HEK293 (cell line): ENCODE measurements around the gene SPOUT1.

Source experiments
- EGR2 ChIP-seq: fragments of 450-650 bp; formaldehyde crosslinking; IDR thresholded peaks from 2 replicates; pipeline ENCODE4 v1.5.1; 2016; ENCODE audit warnings: low read depth, missing biosample characterization, missing genetic modification characterization
- GFI1B ChIP-seq: fragments of 450-650 bp; formaldehyde crosslinking; IDR thresholded peaks from 2 replicates; pipeline ENCODE4 v1.5.1; 2016; ENCODE audit warnings: missing biosample characterization, missing genetic modification characterization
- HOXA7 ChIP-seq: sonication (generic); formaldehyde crosslinking; IDR thresholded peaks from 2 replicates; pipeline ENCODE4 v1.8.1; 2022; ENCODE audit warnings: missing genetic modification reagents, borderline replicate concordance
- KLF9 ChIP-seq: fragments of 450-650 bp; formaldehyde crosslinking; IDR thresholded peaks from 2 replicates; pipeline ENCODE4 v1.5.1; 2016; ENCODE audit warnings: missing biosample characterization, missing genetic modification characterization, low read depth
- MEIS1 ChIP-seq: sonication (generic); formaldehyde crosslinking; IDR thresholded peaks from 2 replicates; pipeline ENCODE4 v1.8.1; 2022; ENCODE audit warnings: missing genetic modification reagents, mild to moderate bottlenecking, borderline replicate concordance
- OVOL3 ChIP-seq: fragments of 450-650 bp; formaldehyde crosslinking; IDR thresholded peaks from 2 replicates; pipeline ENCODE4 v1.5.1; 2016; ENCODE audit warnings: missing biosample characterization, missing genetic modification characterization
- PBX3 ChIP-seq: sonication (generic); formaldehyde crosslinking; IDR thresholded peaks from 2 replicates; pipeline ENCODE4 v1.8.1; 2022; ENCODE audit warnings: mild to moderate bottlenecking, moderate library complexity, missing genetic modification reagents
- SCRT1 ChIP-seq: fragments of 450-650 bp; formaldehyde crosslinking; IDR thresholded peaks from 2 replicates; pipeline ENCODE4 v1.5.1; 2016; ENCODE audit warnings: missing biosample characterization, missing genetic modification characterization, borderline replicate concordance
- SP3 ChIP-seq: fragments of 450-650 bp; formaldehyde crosslinking; IDR thresholded peaks from 2 replicates; pipeline ENCODE4 v1.5.1; 2016; ENCODE audit warnings: missing biosample characterization, missing genetic modification characterization
- SP7 ChIP-seq: fragments of 450-650 bp; formaldehyde crosslinking; IDR thresholded peaks from 2 replicates; pipeline ENCODE4 v1.5.1; 2016; ENCODE audit warnings: missing biosample characterization, missing genetic modification characterization
- WT1 ChIP-seq: fragments of 450-650 bp; formaldehyde crosslinking; IDR thresholded peaks from 2 replicates; pipeline ENCODE4 v1.5.1; 2016; ENCODE audit warnings: missing biosample characterization, missing genetic modification characterization
- ZBTB21 ChIP-seq: fragments of 450-650 bp; formaldehyde crosslinking; IDR thresholded peaks from 2 replicates; pipeline ENCODE4 v1.5.1; 2017; ENCODE audit warnings: missing biosample characterization, missing genetic modification characterization
- ZIC2 ChIP-seq: fragments of 450-650 bp; formaldehyde crosslinking; IDR thresholded peaks from 2 replicates; pipeline ENCODE4 v1.5.1; 2016; ENCODE audit warnings: missing biosample characterization, missing genetic modification characterization
- ZNF148 ChIP-seq: fragments of 450-650 bp; formaldehyde crosslinking; IDR thresholded peaks from 2 replicates; pipeline ENCODE4 v1.5.0; 2017; ENCODE audit warnings: missing biosample characterization, missing genetic modification characterization, borderline replicate concordance
- ZNF274 ChIP-seq, 2 experiments: fragments of 200-500 bp in 1 of 2; fragments of 450-650 bp in 1 of 2; sonication (Bioruptor generic) in 1 of 2; formaldehyde crosslinking in 1 of 2; IDR thresholded peaks; 2 replicates each; pipeline versions ENCODE4 v1.5.1 to v1.6.1; 2014 to 2016; ENCODE audit warnings: borderline replicate concordance in 1 of 2, inconsistent platforms in 1 of 2, low read length in 1 of 2, missing biosample characterization in 1 of 2, missing genetic modification characterization in 1 of 2
- ZNF560 ChIP-seq: fragments of 450-650 bp; formaldehyde crosslinking; IDR thresholded peaks from 2 replicates; pipeline ENCODE4 v1.5.1; 2017; ENCODE audit warnings: missing biosample characterization, missing genetic modification characterization, borderline replicate concordance
- ZNF623 ChIP-seq: fragments of 450-650 bp; formaldehyde crosslinking; IDR thresholded peaks from 2 replicates; pipeline ENCODE4 v1.5.1; 2016; ENCODE audit warnings: missing biosample characterization, missing genetic modification characterization
- ZNF664 ChIP-seq: fragments of 450-650 bp; formaldehyde crosslinking; IDR thresholded peaks from 2 replicates; pipeline ENCODE4 v1.5.1; 2016; ENCODE audit warnings: missing biosample characterization, missing genetic modification characterization
- ZNF677 ChIP-seq: fragments of 450-650 bp; IDR thresholded peaks from 2 replicates; pipeline ENCODE4 v1.5.0; 2018; ENCODE audit warnings: missing biosample characterization, mild to moderate bottlenecking, missing genetic modification characterization, moderate library complexity
- ZNF704 ChIP-seq: fragments of 450-650 bp; formaldehyde crosslinking; IDR thresholded peaks from 2 replicates; pipeline ENCODE4 v1.5.1; 2016; ENCODE audit warnings: missing biosample characterization, missing genetic modification characterization
- ZNF777 ChIP-seq: fragments of 450-650 bp; formaldehyde crosslinking; IDR thresholded peaks from 2 replicates; pipeline ENCODE4 v1.5.1; 2017; ENCODE audit warnings: missing biosample characterization, missing genetic modification characterization, borderline replicate concordance
- ZNF837 ChIP-seq: fragments of 450-650 bp; formaldehyde crosslinking; IDR thresholded peaks from 2 replicates; pipeline ENCODE4 v1.5.1; 2016; ENCODE audit warnings: missing biosample characterization, missing genetic modification characterization
- TF ChIP-seq, protein P1 (sequence below): fragments of 450-650 bp; formaldehyde crosslinking; IDR thresholded peaks from 2 replicates; pipeline ENCODE4 v1.5.1; 2017; ENCODE audit warnings: missing biosample characterization, missing genetic modification characterization
- TF ChIP-seq, protein P2 (sequence below): fragments of 450-650 bp; formaldehyde crosslinking; IDR thresholded peaks from 2 replicates; pipeline ENCODE4 v1.5.1; 2016; ENCODE audit warnings: missing biosample characterization, missing genetic modification characterization
- TF ChIP-seq, protein P3 (sequence below): fragments of 450-650 bp; formaldehyde crosslinking; IDR thresholded peaks from 2 replicates; pipeline ENCODE4 v1.5.1; 2016; ENCODE audit warnings: missing biosample characterization, missing genetic modification characterization
- TF ChIP-seq, protein P4 (sequence below): fragments of 450-650 bp; formaldehyde crosslinking; IDR thresholded peaks from 2 replicates; pipeline ENCODE4 v1.5.1; 2016; ENCODE audit warnings: missing biosample characterization, missing genetic modification characterization

The SPOUT1 gene

DNA sequence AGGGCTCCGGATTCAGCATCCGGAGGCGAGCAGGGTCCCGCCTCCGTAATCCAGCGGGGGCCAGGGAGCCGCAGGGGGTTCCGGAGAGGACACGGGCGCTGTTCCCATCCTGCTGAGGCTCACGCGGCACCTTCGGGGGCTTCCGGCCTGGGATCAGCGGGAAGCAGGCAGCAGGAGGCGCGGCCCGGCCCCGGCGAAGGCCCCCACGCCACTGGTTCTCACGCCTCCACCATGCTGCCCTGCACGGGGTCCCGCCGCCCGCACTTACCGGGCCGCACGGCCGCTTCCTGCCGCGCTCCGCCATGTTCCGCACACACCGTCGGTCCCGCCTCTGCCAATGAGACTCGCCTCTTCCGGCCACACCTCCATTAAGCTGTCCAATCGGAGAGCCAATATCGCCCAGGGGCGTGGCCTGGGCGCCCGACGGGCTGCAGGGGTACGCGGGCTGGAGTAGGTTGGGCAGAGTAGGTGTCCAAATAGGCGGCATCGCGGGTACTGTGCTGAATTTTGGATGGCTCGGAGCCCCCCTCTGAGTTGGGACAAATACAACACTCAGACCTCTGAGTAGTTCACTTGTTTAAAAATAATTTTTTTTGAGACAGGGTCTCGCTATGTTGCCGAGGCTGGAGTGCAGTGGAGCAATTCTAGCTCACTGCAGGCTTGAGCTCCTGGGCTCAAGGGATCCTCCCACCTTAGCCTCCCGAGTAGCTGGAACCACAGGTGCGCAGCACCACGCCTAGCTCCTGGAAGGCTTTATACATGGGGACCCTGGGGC lies at the start of gene SPOUT1 (continued):
- TF ChIP-seq, protein P1, sequence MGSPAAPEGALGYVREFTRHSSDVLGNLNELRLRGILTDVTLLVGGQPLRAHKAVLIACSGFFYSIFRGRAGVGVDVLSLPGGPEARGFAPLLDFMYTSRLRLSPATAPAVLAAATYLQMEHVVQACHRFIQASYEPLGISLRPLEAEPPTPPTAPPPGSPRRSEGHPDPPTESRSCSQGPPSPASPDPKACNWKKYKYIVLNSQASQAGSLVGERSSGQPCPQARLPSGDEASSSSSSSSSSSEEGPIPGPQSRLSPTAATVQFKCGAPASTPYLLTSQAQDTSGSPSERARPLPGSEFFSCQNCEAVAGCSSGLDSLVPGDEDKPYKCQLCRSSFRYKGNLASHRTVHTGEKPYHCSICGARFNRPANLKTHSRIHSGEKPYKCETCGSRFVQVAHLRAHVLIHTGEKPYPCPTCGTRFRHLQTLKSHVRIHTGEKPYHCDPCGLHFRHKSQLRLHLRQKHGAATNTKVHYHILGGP (tag by site-specific recombination) = no peak
- TF ChIP-seq SP7 (tag by site-specific recombination) = peak; percentile 65
- TF ChIP-seq ZNF777 = no peak
- no peak for TF ChIP-seq ZNF623 (tag by site-specific recombination)
- no peak for TF ChIP-seq ZBTB21 (tag by site-specific recombination)
- no peak for TF ChIP-seq GFI1B (tag by site-specific recombination)
- no peak for TF ChIP-seq ZNF560 (tag by site-specific recombination)
- no peak for TF ChIP-seq ZNF837
- TF ChIP-seq WT1 = no peak; the same call in 1 of the 2 replicates
- no peak for TF ChIP-seq ZNF148 (tag by site-specific recombination)
- TF ChIP-seq, protein P2, sequence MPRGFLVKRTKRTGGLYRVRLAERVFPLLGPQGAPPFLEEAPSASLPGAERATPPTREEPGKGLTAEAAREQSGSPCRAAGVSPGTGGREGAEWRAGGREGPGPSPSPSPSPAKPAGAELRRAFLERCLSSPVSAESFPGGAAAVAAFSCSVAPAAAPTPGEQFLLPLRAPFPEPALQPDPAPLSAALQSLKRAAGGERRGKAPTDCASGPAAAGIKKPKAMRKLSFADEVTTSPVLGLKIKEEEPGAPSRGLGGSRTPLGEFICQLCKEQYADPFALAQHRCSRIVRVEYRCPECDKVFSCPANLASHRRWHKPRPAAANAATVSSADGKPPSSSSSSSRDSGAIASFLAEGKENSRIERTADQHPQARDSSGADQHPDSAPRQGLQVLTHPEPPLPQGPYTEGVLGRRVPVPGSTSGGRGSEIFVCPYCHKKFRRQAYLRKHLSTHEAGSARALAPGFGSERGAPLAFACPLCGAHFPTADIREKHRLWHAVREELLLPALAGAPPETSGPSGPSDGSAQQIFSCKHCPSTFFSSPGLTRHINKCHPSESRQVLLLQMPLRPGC (tag by site-specific recombination) = no peak
- TF ChIP-seq HOXA7 = no peak
- TF ChIP-seq SCRT1 = 0 out of 2 replicates have a peak, but pooled peaks have one; percentile 22
- TF ChIP-seq ZNF677 (tag by site-specific recombination) = no peak
- TF ChIP-seq EGR2 (tag by site-specific recombination) = peak; percentile 84
- TF ChIP-seq OVOL3 (tag by site-specific recombination) = no peak
- TF ChIP-seq, protein P3, sequence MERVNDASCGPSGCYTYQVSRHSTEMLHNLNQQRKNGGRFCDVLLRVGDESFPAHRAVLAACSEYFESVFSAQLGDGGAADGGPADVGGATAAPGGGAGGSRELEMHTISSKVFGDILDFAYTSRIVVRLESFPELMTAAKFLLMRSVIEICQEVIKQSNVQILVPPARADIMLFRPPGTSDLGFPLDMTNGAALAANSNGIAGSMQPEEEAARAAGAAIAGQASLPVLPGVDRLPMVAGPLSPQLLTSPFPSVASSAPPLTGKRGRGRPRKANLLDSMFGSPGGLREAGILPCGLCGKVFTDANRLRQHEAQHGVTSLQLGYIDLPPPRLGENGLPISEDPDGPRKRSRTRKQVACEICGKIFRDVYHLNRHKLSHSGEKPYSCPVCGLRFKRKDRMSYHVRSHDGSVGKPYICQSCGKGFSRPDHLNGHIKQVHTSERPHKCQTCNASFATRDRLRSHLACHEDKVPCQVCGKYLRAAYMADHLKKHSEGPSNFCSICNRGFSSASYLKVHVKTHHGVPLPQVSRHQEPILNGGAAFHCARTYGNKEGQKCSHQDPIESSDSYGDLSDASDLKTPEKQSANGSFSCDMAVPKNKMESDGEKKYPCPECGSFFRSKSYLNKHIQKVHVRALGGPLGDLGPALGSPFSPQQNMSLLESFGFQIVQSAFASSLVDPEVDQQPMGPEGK = peak; percentile 95
- no peak for TF ChIP-seq ZNF664 (tag by site-specific recombination)
- TF ChIP-seq ZNF704 = no peak
- TF ChIP-seq, protein P4, sequence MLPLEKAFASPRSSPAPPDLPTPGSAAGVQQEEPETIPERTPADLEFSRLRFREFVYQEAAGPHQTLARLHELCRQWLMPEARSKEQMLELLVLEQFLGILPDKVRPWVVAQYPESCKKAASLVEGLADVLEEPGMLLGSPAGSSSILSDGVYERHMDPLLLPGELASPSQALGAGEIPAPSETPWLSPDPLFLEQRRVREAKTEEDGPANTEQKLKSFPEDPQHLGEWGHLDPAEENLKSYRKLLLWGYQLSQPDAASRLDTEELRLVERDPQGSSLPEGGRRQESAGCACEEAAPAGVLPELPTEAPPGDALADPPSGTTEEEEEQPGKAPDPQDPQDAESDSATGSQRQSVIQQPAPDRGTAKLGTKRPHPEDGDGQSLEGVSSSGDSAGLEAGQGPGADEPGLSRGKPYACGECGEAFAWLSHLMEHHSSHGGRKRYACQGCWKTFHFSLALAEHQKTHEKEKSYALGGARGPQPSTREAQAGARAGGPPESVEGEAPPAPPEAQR = no peak
- peak; percentile 99 for TF ChIP-seq ZIC2 (tag by site-specific recombination)
- no peak for TF ChIP-seq ZNF274 (IDR thresholded peaks at IDR 0.05; ENCODE audit: low read length)
- TF ChIP-seq ZNF274 (tag by site-specific recombination; IDR thresholded peaks at IDR 0.05; ENCODE audit: borderline replicate concordance) = no peak
- TF ChIP-seq PBX3 (CRISPR knock-in tag) = peak; percentile 72; the same call in 1 of the 2 replicates
- TF ChIP-seq KLF9 = peak; percentile 79; the same call in 1 of the 2 replicates
- TF ChIP-seq SP3 = peak; percentile 90
- no peak for TF ChIP-seq MEIS1
- TF ChIP-seq, all 188 proteins: peak for 53
